CD14-positive monocyte (primary cell): ENCODE data around the gene LRRC42. TPM values are rescaled to one million over a fixed set of nuclear protein-coding genes. Genes with fewer than 3 reads are reported as not detected.

Source experiments
- DNase-seq, 3 donors: peaks; one replicate each; pipeline ENCODE4 v3.0.0-alpha.2; 2011 to 2022
- H2AFZ ChIP-seq: 2 replicates; pipeline ENCODE4 v1.6.0; 2012; ENCODE audit warnings: mild to moderate bottlenecking, low read depth, low read length, inconsistent platforms; ENCODE audit not compliant: insufficient read depth, poor library complexity, severe bottlenecking
- H3K27ac ChIP-seq, 2 donors: 1 replicate in 1 of 2; 2 replicates in 1 of 2; pipeline ENCODE4 v1.5.1; 2012 to 2013; ENCODE audit warnings: low read length in 2 of 2, control low read depth in 1 of 2, inconsistent platforms in 1 of 2, low read depth in 1 of 2, mild to moderate bottlenecking in 1 of 2
- H3K27me3 ChIP-seq, 2 donors: one replicate each; pipeline versions ENCODE4 v1.6.0 to v1.6.1; 2011 to 2013; ENCODE audit warnings: low read length in 2 of 2; ENCODE audit not compliant: control insufficient read depth in 2 of 2, insufficient read depth in 2 of 2
- H3K36me3 ChIP-seq, 2 donors: replicated peaks in 1 of 2; 1 replicate in 1 of 2; 2 replicates in 1 of 2; pipeline versions ENCODE4 v1.5.1 to v1.6.1; 2012 to 2013; ENCODE audit warnings: low read length in 2 of 2, control low read depth in 1 of 2, inconsistent platforms in 1 of 2, mild to moderate bottlenecking in 1 of 2; ENCODE audit not compliant: insufficient read depth in 2 of 2, control insufficient read depth in 1 of 2
- H3K4me1 ChIP-seq, 2 donors: 1 replicate in 1 of 2; 2 replicates in 1 of 2; pipeline versions ENCODE4 v1.5.1 to v1.6.1; 2012 to 2013; ENCODE audit warnings: low read length in 2 of 2, control low read depth in 1 of 2, inconsistent platforms in 1 of 2, mild to moderate bottlenecking in 1 of 2, moderate library complexity in 1 of 2; ENCODE audit not compliant: insufficient read depth in 2 of 2, control insufficient read depth in 1 of 2
- H3K4me2 ChIP-seq: replicated peaks from 2 replicates; pipeline ENCODE3; 2012; ENCODE audit warnings: low read length, moderate library complexity, mild to moderate bottlenecking; ENCODE audit not compliant: poor library complexity, severe bottlenecking; ENCODE audit errors: extremely low read depth
- H3K4me3 ChIP-seq, 3 experiments: fragments of 200-600 bp in 1 of 3; sonication (generic) in 1 of 3; replicated peaks in 1 of 3; 1 replicate in 2 of 3; 2 replicates in 1 of 3; pipeline ENCODE4 v1.5.1; 2011 to 2013; ENCODE audit warnings: low read length in 3 of 3, mild to moderate bottlenecking in 3 of 3, control low read depth in 2 of 3, low read depth in 2 of 3, inconsistent platforms in 1 of 3, moderate library complexity in 1 of 3
- H3K79me2 ChIP-seq: 2 replicates; pipeline ENCODE4 v1.6.0; 2012; ENCODE audit warnings: mild to moderate bottlenecking, control low read depth, inconsistent platforms, low read length, moderate library complexity; ENCODE audit not compliant: insufficient read depth
- H3K9ac ChIP-seq: 2 replicates; pipeline ENCODE4 v1.6.0; 2017; ENCODE audit warnings: low read length, mild to moderate bottlenecking; ENCODE audit not compliant: insufficient read depth, poor library complexity, severe bottlenecking
- H3K9me3 ChIP-seq, 2 donors: replicated peaks in 1 of 2; 1 replicate in 1 of 2; 2 replicates in 1 of 2; pipeline versions ENCODE4 v1.5.1 to v1.6.1; 2012 to 2013; ENCODE audit warnings: low read length in 2 of 2, control low read depth in 1 of 2; ENCODE audit not compliant: control insufficient read depth in 1 of 2, insufficient read depth in 1 of 2
- H4K20me1 ChIP-seq: 2 replicates; pipeline ENCODE4 v1.6.0; 2012; ENCODE audit warnings: mild to moderate bottlenecking, low read length, control low read depth, moderate library complexity; ENCODE audit not compliant: insufficient read depth
- H3K27ac Mint-ChIP-seq, 7 donors: one replicate each; pipeline ENCODE4 v1.8.0; 2020; ENCODE audit warnings: mild to moderate bottlenecking in 7 of 7, mixed read lengths in 7 of 7, moderate library complexity in 6 of 7, inconsistent platforms in 2 of 7
- H3K27me3 Mint-ChIP-seq, 3 donors: one replicate each; pipeline ENCODE4 v1.8.0; 2021 to 2022; ENCODE audit warnings: low read depth in 3 of 3, mild to moderate bottlenecking in 3 of 3, mixed read lengths in 3 of 3, moderate library complexity in 3 of 3, inconsistent platforms in 1 of 3
- H3K36me3 Mint-ChIP-seq, 2 donors: one replicate each; pipeline ENCODE4 v1.8.0; 2020; ENCODE audit warnings: mixed read lengths in 2 of 2, inconsistent platforms in 1 of 2, mild to moderate bottlenecking in 1 of 2
- H3K4me1 Mint-ChIP-seq: one replicate; pipeline ENCODE4 v1.8.0; 2020; ENCODE audit warnings: mild to moderate bottlenecking, mixed read lengths
- H3K4me3 Mint-ChIP-seq, 2 donors: one replicate each; pipeline ENCODE4 v1.8.0; 2020; ENCODE audit warnings: mild to moderate bottlenecking in 2 of 2, mixed read lengths in 2 of 2, moderate library complexity in 1 of 2
- H3K9me3 Mint-ChIP-seq, 7 donors: one replicate each; pipeline ENCODE4 v1.8.0; 2020 to 2022; ENCODE audit warnings: mixed read lengths in 7 of 7, mild to moderate bottlenecking in 6 of 7, moderate library complexity in 6 of 7, inconsistent platforms in 2 of 7
- WGBS: methylation state at CpG from one replicate; pipeline ENCODE4 v1.1.5; 2013; ENCODE audit warnings: missing lambda C conversion rate; ENCODE audit not compliant: insufficient coverage; 5-methylcytosine and 5-hydroxymethylcytosine counted together
- intact Hi-C, 2 donors: fragments of 100-400 bp; cut with micrococcal nuclease; formaldehyde crosslinking; loops; one replicate each; pipeline versions ENCODE4 v1.15.0 to v1.15.1; 2023
- polyA plus RNA-seq, 3 donors: library from polyadenylated mRNA; depleted of rRNA in 1 of 3; unstranded in 2 of 3; stranded (reverse) in 1 of 3; fragments of 300-500 nt in 2 of 3; fragments of >200 nt in 1 of 3; fragmentation: Illumina TruSeq in 2 of 3; gene quantifications; 1 replicate in 2 of 3; 2 replicates in 1 of 3; pipeline ENCODE4 v1.2.3, GENCODE V29; 2012 to 2021
- TF ChIP-seq, protein P1 (sequence below): fragments of 200-600 bp; IDR thresholded peaks from one replicate; pipeline ENCODE4 v1.8.0; 2022; ENCODE audit warnings: antibody characterized with exemption, mild to moderate bottlenecking

LRRC42 gene
- polyA plus RNA-seq, 3 donors: 5.6 to 7.3 (median 7.3) TPM

DNA sequence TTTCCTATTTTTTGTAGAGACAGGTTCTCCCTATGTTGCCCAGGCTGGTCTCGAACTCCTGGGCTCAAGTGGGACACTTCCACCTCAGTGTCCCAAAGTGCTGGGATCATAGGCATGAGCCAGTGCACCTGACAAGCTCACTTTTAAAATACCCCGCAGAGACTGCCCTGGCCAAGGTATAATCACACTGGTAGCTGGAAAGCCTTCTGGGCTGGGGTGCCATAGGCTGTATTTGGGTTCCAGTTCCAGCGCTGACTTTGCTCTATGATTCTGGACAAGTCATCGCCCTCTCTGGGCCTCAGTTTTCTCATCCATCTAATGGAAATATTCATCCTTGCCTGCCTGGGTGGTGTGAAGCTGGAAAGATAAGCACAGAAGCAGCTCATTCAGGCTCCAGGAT lies 61.5 kb downstream of the LRRC42 start:
- H3K4me2 ChIP-seq: no peak overlapping the region
- H3K36me3 Mint-ChIP-seq: no peaks in the 10 kb centered on the region
- no peaks in the 10 kb centered on the region for H4K20me1 ChIP-seq
- intact Hi-C loops: no loop called here
- H3K4me1 ChIP-seq: no peaks in the 10 kb centered on the region
- no peak overlapping the region for H3K4me3 Mint-ChIP-seq
- no peak overlapping the region for H3K27ac ChIP-seq
- H3K4me3 ChIP-seq: no peak overlapping the region
- WGBS: 83% methylated on average over 1 of the region's 4 CpGs
- H3K4me1 Mint-ChIP-seq: no peaks in the 10 kb centered on the region
- no peaks in the 10 kb centered on the region for H3K27me3 ChIP-seq
- H3K27ac Mint-ChIP-seq: no peak overlapping the region
- no peak overlapping the region for H2AFZ ChIP-seq
- no peaks in the 10 kb centered on the region for H3K79me2 ChIP-seq
- H3K36me3 ChIP-seq: no peaks in the 10 kb centered on the region
- peaks cover 2 to 12% (median 5%) of the 10 kb centered on the region in 7 donors for H3K9me3 Mint-ChIP-seq
- H3K27me3 Mint-ChIP-seq: peaks cover 3 to 10% (median 8%) of the 10 kb centered on the region in 3 donors
- no peak overlapping the region for H3K9ac ChIP-seq
- no peak for DNase-seq
- H3K9me3 ChIP-seq: peaks cover 0 to 10% of the 10 kb centered on the region in 2 donors
- TF ChIP-seq, protein P1, sequence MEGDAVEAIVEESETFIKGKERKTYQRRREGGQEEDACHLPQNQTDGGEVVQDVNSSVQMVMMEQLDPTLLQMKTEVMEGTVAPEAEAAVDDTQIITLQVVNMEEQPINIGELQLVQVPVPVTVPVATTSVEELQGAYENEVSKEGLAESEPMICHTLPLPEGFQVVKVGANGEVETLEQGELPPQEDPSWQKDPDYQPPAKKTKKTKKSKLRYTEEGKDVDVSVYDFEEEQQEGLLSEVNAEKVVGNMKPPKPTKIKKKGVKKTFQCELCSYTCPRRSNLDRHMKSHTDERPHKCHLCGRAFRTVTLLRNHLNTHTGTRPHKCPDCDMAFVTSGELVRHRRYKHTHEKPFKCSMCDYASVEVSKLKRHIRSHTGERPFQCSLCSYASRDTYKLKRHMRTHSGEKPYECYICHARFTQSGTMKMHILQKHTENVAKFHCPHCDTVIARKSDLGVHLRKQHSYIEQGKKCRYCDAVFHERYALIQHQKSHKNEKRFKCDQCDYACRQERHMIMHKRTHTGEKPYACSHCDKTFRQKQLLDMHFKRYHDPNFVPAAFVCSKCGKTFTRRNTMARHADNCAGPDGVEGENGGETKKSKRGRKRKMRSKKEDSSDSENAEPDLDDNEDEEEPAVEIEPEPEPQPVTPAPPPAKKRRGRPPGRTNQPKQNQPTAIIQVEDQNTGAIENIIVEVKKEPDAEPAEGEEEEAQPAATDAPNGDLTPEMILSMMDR: no peak

DNA sequence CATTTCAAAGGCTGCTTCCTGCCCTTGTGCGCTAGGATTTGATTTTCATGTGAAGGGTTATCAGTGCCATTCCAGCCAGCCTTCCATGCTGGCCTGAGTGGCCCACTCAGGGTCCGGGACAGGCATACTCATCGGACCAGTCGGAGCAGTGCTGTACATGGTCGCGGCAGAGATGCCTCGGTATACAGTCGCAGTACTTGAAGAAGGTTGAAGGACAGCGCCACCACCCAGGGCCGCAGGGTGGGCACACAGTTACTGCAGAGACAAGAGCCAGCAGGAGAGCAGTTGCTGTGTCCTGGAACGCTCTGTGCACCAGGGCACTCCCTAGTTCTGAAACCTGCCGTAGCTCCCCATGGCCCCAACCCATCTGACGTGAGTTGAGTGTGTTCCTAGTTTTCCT lies 62.7 kb downstream of the LRRC42 start:
- Mint-ChIP-seq H3K36me3 (no peaks in the 10 kb centered on the region), H3K9me3 (peaks cover 0 to 7% (median 2%) of the 10 kb centered on the region in 7 donors), H3K4me3 (no peak overlapping the region), H3K4me1 (no peaks in the 10 kb centered on the region), H3K27ac (no peak overlapping the region), H3K27me3 (peaks cover 3 to 13% (median 8%) of the 10 kb centered on the region in 3 donors)
- no peaks in the 10 kb centered on the region for H3K36me3 ChIP-seq
- no peak overlapping the region for H3K4me3 ChIP-seq
- DNase-seq: no peak
- H3K9ac ChIP-seq: no peak overlapping the region
- no peaks in the 10 kb centered on the region for H3K4me1 ChIP-seq
- H3K27ac ChIP-seq: no peak overlapping the region
- TF ChIP-seq, protein P1: no peak
- 94% methylated on average over 13 of the region's 13 CpGs for WGBS
- H3K27me3 ChIP-seq: no peaks in the 10 kb centered on the region
- no peak overlapping the region for H2AFZ ChIP-seq
- H3K4me2 ChIP-seq: no peak overlapping the region
- H3K9me3 ChIP-seq: peaks cover 0 to 6% of the 10 kb centered on the region in 2 donors
- intact Hi-C loops: no loop called here
- no peaks in the 10 kb centered on the region for H4K20me1 ChIP-seq
- no peaks in the 10 kb centered on the region for H3K79me2 ChIP-seq
